K562 (cell line): Measurements from ENCODE around the gene MIP. TPM values are rescaled to one million over a fixed set of nuclear protein-coding genes. Genes with fewer than 3 reads are reported as not detected.

Experiments used
- AFF4 ChIP-seq: sonication (generic); formaldehyde crosslinking; IDR thresholded peaks from 2 replicates; pipeline ENCODE4 v1.8.0; 2023; ENCODE audit warnings: mild to moderate bottlenecking, missing genetic modification reagents
- ARID2 ChIP-seq: fragments of 450-650 bp; IDR thresholded peaks from 2 replicates; pipeline ENCODE4 v1.6.1; 2017; ENCODE audit warnings: antibody characterized with exemption, mild to moderate bottlenecking
- BCL6 ChIP-seq: fragments of 250-450 bp; sonication (Bioruptor Pico); IDR thresholded peaks from 2 replicates; pipeline ENCODE4 v1.4.0; 2020
- BRF1 ChIP-seq: IDR thresholded peaks from 3 replicates; pipeline ENCODE4 v1.6.1; 2011; ENCODE audit warnings: borderline replicate concordance, mild to moderate bottlenecking; ENCODE audit not compliant: insufficient read length; ENCODE audit errors: extremely low read depth
- CAMTA2 ChIP-seq: fragments of 250-450 bp; sonication (Bioruptor Pico); conservative IDR thresholded peaks from 2 replicates; pipeline ENCODE4 v1.5.1; 2022
- ERF ChIP-seq: fragments of 450-650 bp; formaldehyde crosslinking; IDR thresholded peaks from 2 replicates; pipeline ENCODE4 v1.4.0; 2020; ENCODE audit warnings: mild to moderate bottlenecking, mixed read lengths
- ETS2 ChIP-seq: IDR thresholded peaks from 2 replicates; pipeline ENCODE4 v1.6.1; 2016; ENCODE audit warnings: borderline replicate concordance, missing genetic modification characterization, mild to moderate bottlenecking, moderate library complexity, missing compliant biosample characterization; ENCODE audit not compliant: poor library complexity, severe bottlenecking
- EWSR1 ChIP-seq: fragments of 450-650 bp; IDR thresholded peaks from 2 replicates; pipeline ENCODE4 v1.6.1; 2018; ENCODE audit warnings: borderline replicate concordance, mild to moderate bottlenecking, low read depth, moderate library complexity; ENCODE audit not compliant: partially characterized antibody
- FIP1L1 ChIP-seq: fragments of 200-400 bp; formaldehyde crosslinking; IDR thresholded peaks from 2 replicates; pipeline ENCODE4 v1.6.1; 2018; ENCODE audit warnings: mild to moderate bottlenecking, low read depth, low read length; ENCODE audit not compliant: poor library complexity, severe bottlenecking
- HDAC8 ChIP-seq: fragments of 450-650 bp; IDR thresholded peaks from 2 replicates; pipeline ENCODE4 v1.6.1; 2016; ENCODE audit warnings: mild to moderate bottlenecking, missing genetic modification characterization, moderate library complexity, missing compliant biosample characterization
- IRF9 ChIP-seq: fragments of 450-650 bp; IDR thresholded peaks from 2 replicates; pipeline ENCODE4 v1.6.1; 2016; ENCODE audit warnings: missing biosample characterization, missing genetic modification characterization
- NFIX ChIP-seq: fragments of 250-450 bp; sonication (Bioruptor Pico); IDR thresholded peaks from 2 replicates; pipeline ENCODE4 v1.4.0; 2020; ENCODE audit warnings: low read depth, mild to moderate bottlenecking, moderate library complexity
- RNF2 ChIP-seq: sonication (generic); IDR thresholded peaks from 2 replicates; pipeline ENCODE4 v1.6.1; 2016
- SMARCC2 ChIP-seq: fragments of 450-650 bp; IDR thresholded peaks from 2 replicates; pipeline ENCODE4 v1.6.1; 2017; ENCODE audit warnings: antibody characterized with exemption, moderate library complexity, mild to moderate bottlenecking, low read depth
- ZC3H4 ChIP-seq: sonication (generic); formaldehyde crosslinking; IDR thresholded peaks from 2 replicates; pipeline ENCODE4 v1.9.0; 2021; ENCODE audit warnings: missing genetic modification reagents, borderline replicate concordance
- ZNF174 ChIP-seq: fragments of 250-450 bp; sonication (Bioruptor Pico); IDR thresholded peaks from 2 replicates; pipeline ENCODE4 v1.4.0; 2020; ENCODE audit warnings: mild to moderate bottlenecking
- ZSCAN29 ChIP-seq: fragments of 450-650 bp; IDR thresholded peaks from 2 replicates; pipeline ENCODE4 v1.6.1; 2017
- polyA plus RNA-seq, 8 experiments: library from polyadenylated mRNA; depleted of rRNA in 4 of 8; stranded (reverse) in 5 of 8; unstranded in 3 of 8; fragments of >200 nt; fragmentation: Nextera tagmentation in 2 of 8; fragmentation: Illumina TruSeq in 1 of 8; extraction: Ambion mirVana in 2 of 8; extraction: Trizol in 1 of 8; gene quantifications; 2 replicates each; pipeline versions ENCODE4 v1.2.1 to v1.2.3, GENCODE V29; 2011 to 2014; ENCODE audit warnings: inconsistent platforms in 1 of 8, missing spikeins in 1 of 8
- total RNA-seq, 7 experiments: library from RNA; depleted of rRNA in 6 of 7; stranded (reverse); fragments of >200 nt in 6 of 7; fragmentation: Illumina TruSeq in 2 of 7; extraction: Trizol in 2 of 7; gene quantifications; 2 replicates each; pipeline versions ENCODE4 v1.2.1 to v1.2.3, GENCODE V29; 2011 to 2021; ENCODE audit warnings: low replicate concordance in 1 of 7
- TF ChIP-seq, protein P1 (sequence below): sonication (generic); formaldehyde crosslinking; IDR thresholded peaks from 2 replicates; pipeline ENCODE4 v1.8.1; 2023; ENCODE audit warnings: mild to moderate bottlenecking, missing genetic modification reagents
- TF ChIP-seq, protein P2 (sequence below): fragments of 450-650 bp; formaldehyde crosslinking; IDR thresholded peaks from 2 replicates; pipeline ENCODE4 v1.4.0; 2022; ENCODE audit warnings: missing genetic modification characterization
- TF ChIP-seq, protein P3 (sequence below): fragments of 450-650 bp; IDR thresholded peaks from 2 replicates; pipeline ENCODE4 v1.6.1; 2017; ENCODE audit warnings: mild to moderate bottlenecking, moderate library complexity

The MIP gene
- total and polyA plus RNA-seq, 9 of the 15 experiments (the other 6 are each of a cell fraction or from before 2014, with no cell fraction given), result 0.09 to 0.36 (median 0.19) TPM; not detected in 5

DNA sequence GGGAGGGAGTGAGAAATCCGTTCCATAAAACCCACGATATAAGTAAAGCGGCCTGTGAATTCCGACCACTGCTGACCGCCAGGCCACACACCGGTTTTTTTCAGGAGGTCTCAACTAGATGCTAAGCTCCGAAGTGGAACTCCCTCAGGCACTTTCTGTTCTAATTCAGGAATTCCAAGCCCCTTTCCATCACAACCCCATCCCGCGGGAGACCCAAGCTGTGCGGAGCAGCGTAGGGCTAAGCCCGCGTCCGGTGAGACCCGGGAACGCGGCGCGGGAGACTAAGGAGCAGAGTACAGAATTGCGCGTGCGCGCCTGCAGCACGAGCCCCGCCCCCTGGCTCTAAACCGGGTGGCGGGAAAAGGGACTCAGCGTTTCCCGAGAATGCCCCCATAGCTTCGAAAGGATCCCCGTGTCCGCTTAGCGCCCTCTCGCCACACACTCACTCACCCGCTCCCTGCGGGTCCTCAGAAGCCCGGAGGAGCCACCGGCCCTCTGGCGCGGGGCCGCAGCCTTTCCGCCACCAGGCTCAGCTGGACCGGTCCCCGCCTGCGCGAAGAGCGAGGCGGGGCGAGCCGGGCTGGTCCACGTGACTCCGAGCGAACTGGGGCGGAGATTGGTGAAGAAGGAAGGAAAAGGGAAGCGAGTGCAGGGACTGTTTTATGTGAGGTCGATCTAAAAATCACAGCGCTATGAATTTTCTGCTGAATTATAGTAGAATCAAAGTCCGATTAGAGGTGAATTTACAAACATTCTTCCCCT lies 5.4 kb downstream of the MIP start, which contains the start of gene TIMELESS (continued):
- TF ChIP-seq, protein P1, sequence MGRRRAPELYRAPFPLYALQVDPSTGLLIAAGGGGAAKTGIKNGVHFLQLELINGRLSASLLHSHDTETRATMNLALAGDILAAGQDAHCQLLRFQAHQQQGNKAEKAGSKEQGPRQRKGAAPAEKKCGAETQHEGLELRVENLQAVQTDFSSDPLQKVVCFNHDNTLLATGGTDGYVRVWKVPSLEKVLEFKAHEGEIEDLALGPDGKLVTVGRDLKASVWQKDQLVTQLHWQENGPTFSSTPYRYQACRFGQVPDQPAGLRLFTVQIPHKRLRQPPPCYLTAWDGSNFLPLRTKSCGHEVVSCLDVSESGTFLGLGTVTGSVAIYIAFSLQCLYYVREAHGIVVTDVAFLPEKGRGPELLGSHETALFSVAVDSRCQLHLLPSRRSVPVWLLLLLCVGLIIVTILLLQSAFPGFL (CRISPR knock-in tag), result no peak
- TF ChIP-seq SMARCC2, result no peak
- no peak for TF ChIP-seq ARID2
- TF ChIP-seq HDAC8 (tag), result peak; percentile 86; the same call in 1 of the 2 replicates
- no peak for TF ChIP-seq NFIX
- no peak for TF ChIP-seq EWSR1
- peak; percentile 65 for TF ChIP-seq FIP1L1
- peak; percentile 91 for TF ChIP-seq AFF4
- TF ChIP-seq BRF1, result no peak
- TF ChIP-seq IRF9 (tag), result no peak
- TF ChIP-seq, protein P2, sequence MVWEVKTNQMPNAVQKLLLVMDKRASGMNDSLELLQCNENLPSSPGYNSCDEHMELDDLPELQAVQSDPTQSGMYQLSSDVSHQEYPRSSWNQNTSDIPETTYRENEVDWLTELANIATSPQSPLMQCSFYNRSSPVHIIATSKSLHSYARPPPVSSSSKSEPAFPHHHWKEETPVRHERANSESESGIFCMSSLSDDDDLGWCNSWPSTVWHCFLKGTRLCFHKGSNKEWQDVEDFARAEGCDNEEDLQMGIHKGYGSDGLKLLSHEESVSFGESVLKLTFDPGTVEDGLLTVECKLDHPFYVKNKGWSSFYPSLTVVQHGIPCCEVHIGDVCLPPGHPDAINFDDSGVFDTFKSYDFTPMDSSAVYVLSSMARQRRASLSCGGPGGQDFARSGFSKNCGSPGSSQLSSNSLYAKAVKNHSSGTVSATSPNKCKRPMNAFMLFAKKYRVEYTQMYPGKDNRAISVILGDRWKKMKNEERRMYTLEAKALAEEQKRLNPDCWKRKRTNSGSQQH, result no peak
- peak; percentile 73 for TF ChIP-seq RNF2
- TF ChIP-seq, protein P3, sequence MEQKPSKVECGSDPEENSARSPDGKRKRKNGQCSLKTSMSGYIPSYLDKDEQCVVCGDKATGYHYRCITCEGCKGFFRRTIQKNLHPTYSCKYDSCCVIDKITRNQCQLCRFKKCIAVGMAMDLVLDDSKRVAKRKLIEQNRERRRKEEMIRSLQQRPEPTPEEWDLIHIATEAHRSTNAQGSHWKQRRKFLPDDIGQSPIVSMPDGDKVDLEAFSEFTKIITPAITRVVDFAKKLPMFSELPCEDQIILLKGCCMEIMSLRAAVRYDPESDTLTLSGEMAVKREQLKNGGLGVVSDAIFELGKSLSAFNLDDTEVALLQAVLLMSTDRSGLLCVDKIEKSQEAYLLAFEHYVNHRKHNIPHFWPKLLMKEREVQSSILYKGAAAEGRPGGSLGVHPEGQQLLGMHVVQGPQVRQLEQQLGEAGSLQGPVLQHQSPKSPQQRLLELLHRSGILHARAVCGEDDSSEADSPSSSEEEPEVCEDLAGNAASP, result no peak
- no peak for TF ChIP-seq BCL6 (CRISPR knock-in tag)
- TF ChIP-seq ZSCAN29, result peak; percentile 38; the same call in 1 of the 2 replicates
- 0 out of 2 replicates have a peak, but pooled peaks have one; percentile 38 for TF ChIP-seq ERF
- TF ChIP-seq ETS2 (tag), result no peak
- no peak for TF ChIP-seq CAMTA2 (CRISPR knock-in tag)
- no peak for TF ChIP-seq ZC3H4
- TF ChIP-seq ZNF174 (CRISPR knock-in tag), result no peak
